ENCODE measurements around the gene MYH9. TPM values are rescaled to one million over a fixed set of nuclear protein-coding genes. Genes with fewer than 3 reads are reported as not detected.

The MYH9 gene
- total and polyA plus RNA-seq, 4 experiments from 2014 or later = 17.3 to 734 (median 597) TPM

DNA sequence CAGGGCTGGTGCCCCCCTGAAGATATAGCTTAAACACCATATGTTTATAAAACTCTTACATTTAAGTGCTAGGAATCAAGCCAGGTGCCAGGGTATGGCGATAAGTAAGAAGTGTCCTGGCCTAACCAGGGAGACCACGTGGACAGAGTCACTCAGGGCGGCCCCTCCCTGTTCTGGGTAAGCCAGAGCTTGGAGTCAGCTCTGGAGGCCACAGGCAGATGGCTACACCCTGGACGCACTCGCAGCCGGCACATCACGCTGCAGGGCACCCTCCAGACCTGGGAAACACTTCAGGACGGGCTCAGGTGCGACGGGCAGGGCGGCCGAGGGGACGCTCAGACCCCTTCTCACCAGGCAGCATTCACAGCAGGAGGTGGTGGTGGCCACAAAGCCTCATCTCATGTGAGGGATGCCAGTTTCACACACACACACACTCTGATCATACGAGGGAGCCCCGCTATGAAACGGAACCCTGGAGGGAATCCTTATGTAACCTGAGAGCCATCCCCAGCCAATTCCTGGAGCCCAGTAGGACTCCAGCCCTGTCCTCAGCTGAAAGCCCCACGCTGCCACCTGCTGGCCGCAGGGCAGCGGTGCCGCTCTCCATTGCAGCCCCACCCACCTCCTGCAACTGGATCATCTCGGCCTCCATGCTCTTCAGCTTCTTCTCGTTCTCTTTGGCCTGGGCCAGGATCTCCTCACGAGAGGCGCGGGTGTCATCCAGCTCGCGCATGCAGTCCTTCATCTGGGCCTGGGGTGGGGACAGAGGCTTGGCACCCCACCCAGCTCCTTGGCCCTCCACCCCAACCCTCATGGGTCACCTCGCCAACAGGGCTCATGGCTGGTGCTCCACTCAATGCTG, 101.4 kb downstream of the MYH9 start:
- Mint-ChIP-seq H3K9me3 (peaks cover 0 to 17% (median 0%) of the 10 kb centered on the region in 8 donors), H3K27me3 (no peaks in the 10 kb centered on the region), H3K27ac (peak overlapping the region; percentile 83 to 94 (median 89)), H3K4me3 (peak overlapping the region in 5 of 8 donors; percentile 29 to 73 (median 46)), H3K36me3 (peaks cover 59 to 75% of the 10 kb centered on the region in 2 donors), H3K4me1 (peaks cover 19 to 45% (median 33%) of the 10 kb centered on the region in 4 donors)
- CTCF ChIA-PET (ENCODE audit: partially characterized antibody) = interaction anchor here (0.6 to 6.8 kb wide), 16 partner anchors 7 to 225 kb away, joined by 3 to 44 read pairs (median 4); partner anchors contain the start of genes APOL1 and APOL2
- no peaks in the 10 kb centered on the region for H3K27me3 ChIP-seq (ENCODE audit: insufficient read depth, low read length)
- peak overlapping the region; percentile 10 for H3K27ac ChIP-seq (ENCODE audit: low read depth, low read length)
- peaks cover 83% of the 10 kb centered on the region for H3K36me3 ChIP-seq (ENCODE audit: insufficient read depth, low read length)
- H3K9me3 ChIP-seq (ENCODE audit: control insufficient read depth in 1 of 2, low read length in 2 of 2) = no peaks in the 10 kb centered on the region
- intact Hi-C loops (cut with micrococcal nuclease) = no loop called here
- DNase-seq = peak in 4 of 5 donors; percentile 56 to 68 (median 60)
- peaks cover 42% of the 10 kb centered on the region for H3K4me1 ChIP-seq (ENCODE audit: insufficient read depth, low read length)
- H3K4me3 ChIP-seq (ENCODE audit: low read length in 2 of 2) = no peak overlapping the region
- POLR2A ChIA-PET (ENCODE audit: partially characterized antibody) = interaction anchor here (1.0 to 2.1 kb wide), 9 partner anchors 7 to 200 kb away, joined by 3 to 8 read pairs (median 4); partner anchors contain the start of genes APOL2 and TXN2

DNA sequence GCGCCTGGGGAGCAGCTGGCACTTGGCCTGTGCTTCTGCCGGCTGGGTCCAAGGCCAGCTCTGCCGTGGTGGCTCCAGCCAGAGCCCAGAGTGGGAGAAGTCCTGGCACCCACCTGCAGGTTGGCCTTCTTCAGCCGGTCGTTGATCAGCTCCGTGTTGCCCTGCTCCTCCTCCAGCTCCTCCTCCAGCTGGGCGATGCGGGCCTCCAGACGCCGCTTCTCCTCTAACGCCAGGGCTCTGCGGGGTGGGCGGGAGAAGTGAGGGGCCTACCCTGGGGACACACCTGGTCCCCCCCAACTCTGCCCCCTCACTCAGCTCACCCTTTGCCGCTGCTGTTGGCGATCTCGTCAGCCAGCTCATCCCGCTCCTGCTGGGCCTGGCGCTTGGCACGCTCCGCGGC, 102.2 kb downstream of the MYH9 start:
- Mint-ChIP-seq H3K36me3 (peaks cover 64 to 77% of the 10 kb centered on the region in 2 donors), H3K27me3 (no peaks in the 10 kb centered on the region), H3K4me3 (no peak overlapping the region), H3K27ac (peak overlapping the region in 2 of 7 donors; percentile 42 to 88), H3K4me1 (peaks cover 19 to 42% (median 30%) of the 10 kb centered on the region in 4 donors), H3K9me3 (peaks cover 0 to 17% (median 0%) of the 10 kb centered on the region in 8 donors)
- no peaks in the 10 kb centered on the region for H3K9me3 ChIP-seq (ENCODE audit: control insufficient read depth in 1 of 2, low read length in 2 of 2)
- H3K27me3 ChIP-seq (ENCODE audit: insufficient read depth, low read length) = no peaks in the 10 kb centered on the region
- H3K27ac ChIP-seq (ENCODE audit: low read depth, low read length) = no peak overlapping the region
- peaks cover 87% of the 10 kb centered on the region for H3K36me3 ChIP-seq (ENCODE audit: insufficient read depth, low read length)
- H3K4me3 ChIP-seq (ENCODE audit: low read length in 2 of 2) = no peak overlapping the region
- peaks cover 42% of the 10 kb centered on the region for H3K4me1 ChIP-seq (ENCODE audit: insufficient read depth, low read length)
- ChIA-PET CTCF (ENCODE audit: partially characterized antibody) (interaction anchor here (1.0 to 6.8 kb wide), 8 partner anchors 8 to 201 kb away, joined by 3 to 44 read pairs (median 6); no protein-coding TSS in a partner anchor), POLR2A (ENCODE audit: partially characterized antibody) (interaction anchor here (1.3 to 2.1 kb wide), 7 partner anchors 11 to 201 kb away, joined by 4 to 8 read pairs (median 5); partner anchors contain the start of gene TXN2)
- no peak for DNase-seq
- intact Hi-C loops (cut with micrococcal nuclease) = no loop called here

DNA sequence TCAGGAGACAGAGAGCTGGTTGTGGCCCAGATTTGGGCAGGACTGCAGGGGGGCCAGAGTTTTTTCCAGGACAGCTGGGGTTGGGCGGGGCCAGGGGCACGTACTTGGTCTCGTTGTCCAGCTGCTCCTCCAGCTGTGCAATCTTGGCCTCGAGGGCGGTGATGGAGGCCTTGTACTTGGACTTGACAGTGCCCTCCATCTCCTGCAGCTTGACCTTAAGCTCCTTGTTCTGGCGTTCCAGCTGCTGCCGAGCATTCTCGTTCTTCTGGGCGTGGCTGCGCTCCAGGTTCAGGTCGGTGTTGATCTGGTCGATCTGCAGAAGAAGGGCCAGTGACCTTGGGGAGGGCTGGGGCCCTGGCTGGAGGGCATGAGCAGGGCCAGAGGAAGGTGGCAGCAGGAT, 102.8 kb downstream of the MYH9 start:
- Mint-ChIP-seq H3K36me3 (peaks cover 59 to 78% of the 10 kb centered on the region in 2 donors), H3K4me3 (no peak overlapping the region), H3K27ac (peak overlapping the region in 4 of 7 donors; percentile 13 to 42 (median 26)), H3K27me3 (no peaks in the 10 kb centered on the region), H3K4me1 (peaks cover 19 to 36% (median 28%) of the 10 kb centered on the region in 4 donors), H3K9me3 (peaks cover 0 to 16% (median 0%) of the 10 kb centered on the region in 8 donors)
- Histone ChIP-seq H3K36me3 (ENCODE audit: insufficient read depth, low read length) (peaks cover 87% of the 10 kb centered on the region), H3K4me3 (ENCODE audit: low read length in 2 of 2) (no peak overlapping the region), H3K27ac (ENCODE audit: low read depth, low read length) (no peak overlapping the region), H3K9me3 (ENCODE audit: control insufficient read depth in 1 of 2, low read length in 2 of 2) (no peaks in the 10 kb centered on the region), H3K4me1 (ENCODE audit: insufficient read depth, low read length) (peaks cover 42% of the 10 kb centered on the region), H3K27me3 (ENCODE audit: insufficient read depth, low read length) (no peaks in the 10 kb centered on the region)
- no peak for DNase-seq
- ChIA-PET CTCF (ENCODE audit: partially characterized antibody) (interaction anchor here (1.0 to 6.8 kb wide), 6 partner anchors 8 to 201 kb away, joined by 3 to 44 read pairs (median 10); no protein-coding TSS in a partner anchor), POLR2A (ENCODE audit: partially characterized antibody) (interaction anchor here (1.4 to 2.1 kb wide), 5 partner anchors 11 to 196 kb away, joined by 4 to 8 read pairs (median 5); partner anchors contain the start of gene TXN2)
- intact Hi-C loops (cut with micrococcal nuclease) = no loop called here

DNA sequence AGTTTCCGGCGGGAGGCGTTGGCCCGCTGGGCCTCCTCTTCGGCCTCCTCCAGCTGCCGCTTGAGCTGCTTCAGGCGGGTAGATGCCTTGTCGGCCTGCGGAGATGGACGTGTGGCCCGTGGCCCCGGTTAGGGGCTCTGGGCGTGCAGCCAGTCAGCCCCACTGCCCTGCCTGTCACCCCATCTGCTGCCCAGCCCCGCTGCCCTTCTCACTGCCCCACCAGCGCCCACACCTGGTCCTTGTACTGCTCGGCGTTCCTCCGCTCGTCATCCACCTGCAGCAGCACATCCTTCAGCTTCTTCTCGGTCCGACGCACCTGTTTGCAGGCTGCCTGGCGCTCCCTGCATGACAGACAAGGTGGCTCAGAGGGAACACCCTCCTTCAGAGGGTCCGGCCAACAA, 103.6 kb downstream of the MYH9 start:
- Mint-ChIP-seq H3K36me3 (peaks cover 54 to 71% of the 10 kb centered on the region in 2 donors), H3K27me3 (no peaks in the 10 kb centered on the region), H3K4me1 (peaks cover 14 to 31% (median 21%) of the 10 kb centered on the region in 4 donors), H3K4me3 (no peak overlapping the region), H3K27ac (peak overlapping the region in 2 of 7 donors; percentile 21 to 72), H3K9me3 (peaks cover 0 to 10% (median 0%) of the 10 kb centered on the region in 8 donors)
- POLR2A ChIA-PET (ENCODE audit: partially characterized antibody) = interaction anchor here (1.5 to 2.1 kb wide), 3 partner anchors 9 to 197 kb away, joined by 5 to 8 read pairs (median 6); partner anchors contain the start of gene TXN2
- Histone ChIP-seq H3K4me3 (ENCODE audit: low read length in 2 of 2) (no peak overlapping the region), H3K27me3 (ENCODE audit: insufficient read depth, low read length) (no peaks in the 10 kb centered on the region), H3K4me1 (ENCODE audit: insufficient read depth, low read length) (peaks cover 33% of the 10 kb centered on the region), H3K9me3 (ENCODE audit: control insufficient read depth in 1 of 2, low read length in 2 of 2) (no peaks in the 10 kb centered on the region), H3K27ac (ENCODE audit: low read depth, low read length) (no peak overlapping the region), H3K36me3 (ENCODE audit: insufficient read depth, low read length) (peaks cover 85% of the 10 kb centered on the region)
- no peak for DNase-seq
- CTCF ChIA-PET (ENCODE audit: partially characterized antibody) = interaction anchor here (1.1 to 6.8 kb wide), 3 partner anchors 7 to 203 kb away, joined by 3 to 44 read pairs (median 24); no protein-coding TSS in a partner anchor
- intact Hi-C loops (cut with micrococcal nuclease) = no loop called here

DNA sequence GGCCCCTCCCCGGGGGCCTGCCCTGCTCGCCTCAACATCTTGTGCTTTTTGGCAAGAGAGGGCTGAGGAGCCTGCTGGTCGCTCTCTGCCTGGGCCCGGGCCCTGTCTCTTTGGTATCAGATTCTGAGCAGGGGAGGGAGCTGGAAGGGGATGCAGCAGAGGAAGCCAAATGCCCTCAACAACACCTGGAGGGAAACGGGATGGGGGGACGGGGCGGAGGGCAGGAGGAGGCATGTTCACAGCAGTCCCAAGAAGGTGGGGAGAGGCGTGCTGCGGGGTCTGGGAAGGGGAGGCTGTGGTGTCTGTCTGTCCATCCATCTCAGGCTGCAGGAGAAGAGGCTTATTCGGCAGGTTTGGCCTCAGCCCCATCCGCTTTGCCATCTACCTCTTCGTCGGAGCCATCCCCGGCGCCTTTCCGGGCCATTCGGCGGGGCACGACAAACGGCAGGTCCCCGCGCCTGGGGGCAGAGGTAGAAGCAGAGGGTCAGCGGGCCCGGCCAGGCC, 105.4 kb downstream of the MYH9 start:
- Mint-ChIP-seq H3K4me3 (no peak overlapping the region), H3K27me3 (no peaks in the 10 kb centered on the region), H3K27ac (peak overlapping the region in 3 of 7 donors; percentile 17 to 46 (median 29)), H3K9me3 (peaks cover 0 to 12% (median 0%) of the 10 kb centered on the region in 8 donors), H3K4me1 (peaks cover 14 to 26% (median 20%) of the 10 kb centered on the region in 4 donors), H3K36me3 (peaks cover 45 to 57% of the 10 kb centered on the region in 2 donors)
- intact Hi-C loops (cut with micrococcal nuclease) = no loop called here
- no peak overlapping the region for H3K27ac ChIP-seq (ENCODE audit: low read depth, low read length)
- DNase-seq = no peak
- H3K36me3 ChIP-seq (ENCODE audit: insufficient read depth, low read length) = peaks cover 67% of the 10 kb centered on the region
- ChIA-PET CTCF (ENCODE audit: partially characterized antibody) (interaction anchor here (1.5 kb wide), 1 partner anchor 15 kb away, joined by 3 read pairs; no protein-coding TSS in a partner anchor), POLR2A (ENCODE audit: partially characterized antibody) (interaction anchor here (2.0 kb wide), 1 partner anchor 11 kb away, joined by 5 read pairs; no protein-coding TSS in a partner anchor)
- H3K9me3 ChIP-seq (ENCODE audit: control insufficient read depth in 1 of 2, low read length in 2 of 2) = no peaks in the 10 kb centered on the region
- H3K4me3 ChIP-seq (ENCODE audit: low read length in 2 of 2) = no peak overlapping the region
- peaks cover 23% of the 10 kb centered on the region for H3K4me1 ChIP-seq (ENCODE audit: insufficient read depth, low read length)
- no peaks in the 10 kb centered on the region for H3K27me3 ChIP-seq (ENCODE audit: insufficient read depth, low read length)

DNA sequence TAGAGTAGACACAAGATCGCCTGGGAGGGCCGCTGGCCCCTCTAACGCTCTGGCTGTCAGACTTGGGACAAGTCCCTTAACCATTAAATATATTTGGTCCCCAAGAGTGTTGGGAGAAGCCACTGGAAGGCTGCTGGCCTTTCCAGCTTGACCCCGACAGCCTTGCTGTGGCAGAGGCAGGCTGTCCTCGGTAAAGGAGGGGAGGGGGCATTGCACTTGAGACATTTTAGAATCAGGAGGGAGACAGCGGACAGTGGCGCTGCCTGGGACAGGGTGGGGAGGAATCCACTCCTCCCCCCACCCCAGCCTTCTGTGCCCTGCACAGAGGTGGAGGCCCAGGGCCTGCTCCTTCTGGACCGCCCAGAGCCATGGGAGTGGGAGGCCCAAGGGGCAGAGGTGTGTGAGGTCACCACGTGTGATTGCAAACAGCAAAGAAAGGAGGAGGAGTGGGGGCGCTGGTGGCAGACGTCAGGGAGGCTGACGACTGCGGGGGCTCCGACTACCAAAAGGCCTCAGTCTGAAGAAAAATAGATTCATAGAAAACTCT, 105.9 kb downstream of the MYH9 start:
- no peak for DNase-seq
- peak overlapping the region in 2 of 7 donors; percentile 38 to 46 for H3K27ac Mint-ChIP-seq
- CTCF ChIA-PET (ENCODE audit: partially characterized antibody) = interaction anchor here (1.1 to 1.4 kb wide), 3 partner anchors 10 to 87 kb away, joined by 3 to 6 read pairs (median 3); partner anchors contain the start of gene APOL2

More for the DNA sequence above, 105.9 kb downstream of the MYH9 start:
- Histone ChIP-seq H3K9me3 (ENCODE audit: control insufficient read depth in 1 of 2, low read length in 2 of 2) (no peaks in the 10 kb centered on the region), H3K27me3 (ENCODE audit: insufficient read depth, low read length) (no peaks in the 10 kb centered on the region), H3K27ac (ENCODE audit: low read depth, low read length) (no peak overlapping the region), H3K36me3 (ENCODE audit: insufficient read depth, low read length) (peaks cover 62% of the 10 kb centered on the region), H3K4me3 (ENCODE audit: low read length in 2 of 2) (no peak overlapping the region), H3K4me1 (ENCODE audit: insufficient read depth, low read length) (peaks cover 21% of the 10 kb centered on the region)
- Mint-ChIP-seq H3K4me3 (peak overlapping the region in 1 of 8 donors; percentile 12), H3K27me3 (no peaks in the 10 kb centered on the region), H3K4me1 (peaks cover 13 to 25% (median 19%) of the 10 kb centered on the region in 4 donors), H3K36me3 (peaks cover 41 to 52% of the 10 kb centered on the region in 2 donors), H3K9me3 (peaks cover 0 to 8% (median 0%) of the 10 kb centered on the region in 8 donors)
- POLR2A ChIA-PET (ENCODE audit: partially characterized antibody) = interaction anchor here (1.7 kb wide), 1 partner anchor 8 kb away, joined by 8 read pairs; no protein-coding TSS in a partner anchor
- intact Hi-C loops (cut with micrococcal nuclease) = no loop called here
